ENCODE measurements around the gene PPP1R15B.

DNA sequence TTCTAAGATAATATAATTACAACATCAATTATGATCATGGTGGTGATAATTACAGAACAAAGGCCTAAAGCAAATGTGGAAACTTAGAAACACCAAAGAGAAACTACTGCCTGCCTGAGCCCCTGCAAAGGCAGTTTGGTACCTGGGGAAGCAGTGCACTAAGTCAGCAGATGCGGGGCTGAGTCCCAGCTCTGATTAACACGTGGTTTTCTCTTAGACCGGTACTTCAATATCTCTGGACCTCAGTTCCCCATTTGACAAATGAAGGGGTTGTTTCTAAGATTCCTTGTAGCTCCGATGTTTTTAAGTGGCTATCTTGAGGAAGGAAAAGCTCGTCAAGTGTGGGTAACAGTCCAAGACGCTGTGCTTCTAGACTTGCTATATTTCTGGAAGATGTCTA is 35.2 kb downstream of the PPP1R15B start:
- TF ChIP-seq, protein P1, sequence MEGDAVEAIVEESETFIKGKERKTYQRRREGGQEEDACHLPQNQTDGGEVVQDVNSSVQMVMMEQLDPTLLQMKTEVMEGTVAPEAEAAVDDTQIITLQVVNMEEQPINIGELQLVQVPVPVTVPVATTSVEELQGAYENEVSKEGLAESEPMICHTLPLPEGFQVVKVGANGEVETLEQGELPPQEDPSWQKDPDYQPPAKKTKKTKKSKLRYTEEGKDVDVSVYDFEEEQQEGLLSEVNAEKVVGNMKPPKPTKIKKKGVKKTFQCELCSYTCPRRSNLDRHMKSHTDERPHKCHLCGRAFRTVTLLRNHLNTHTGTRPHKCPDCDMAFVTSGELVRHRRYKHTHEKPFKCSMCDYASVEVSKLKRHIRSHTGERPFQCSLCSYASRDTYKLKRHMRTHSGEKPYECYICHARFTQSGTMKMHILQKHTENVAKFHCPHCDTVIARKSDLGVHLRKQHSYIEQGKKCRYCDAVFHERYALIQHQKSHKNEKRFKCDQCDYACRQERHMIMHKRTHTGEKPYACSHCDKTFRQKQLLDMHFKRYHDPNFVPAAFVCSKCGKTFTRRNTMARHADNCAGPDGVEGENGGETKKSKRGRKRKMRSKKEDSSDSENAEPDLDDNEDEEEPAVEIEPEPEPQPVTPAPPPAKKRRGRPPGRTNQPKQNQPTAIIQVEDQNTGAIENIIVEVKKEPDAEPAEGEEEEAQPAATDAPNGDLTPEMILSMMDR (conservative IDR thresholded peaks at IDR 0.05; ENCODE audit: low read depth, low read length) = no peak
- TF ChIP-seq EZH2phosphoT487 (IDR thresholded peaks at IDR 0.05; ENCODE audit: borderline replicate concordance, low read length) = no peak

Data from PC-3 (cell line).